IMR-90 (cell line): Measurements from ENCODE around the gene EMX2. TPM values are rescaled to one million over a fixed set of nuclear protein-coding genes. Genes with fewer than 3 reads are reported as not detected.

Source experiments
- ATAC-seq: fragments of 200-7000 bp; cut with Tn5 transposase; 2 replicates; pipeline ENCODE4 v1.9.1; 2020; ENCODE audit warnings: low read depth, mild to moderate bottlenecking, moderate library complexity
- BruUV-seq: library from RNA; stranded (reverse); fragments of 400-500 nt; replicated peaks from 2 replicates; lab custom pipeline; 2021; lab: Mats Ljungman, UMichigan
- CTCF ChIA-PET: fragments of 300-600 bp; formaldehyde crosslinking; extraction: SDS; loops from one replicate; lab custom pipeline; 2021; ENCODE audit warnings: antibody characterized with exemption; lab: Yijun Ruan, JAX
- POLR2A ChIA-PET: fragments of 300-600 bp; sonication (Branson Sonifier 250); formaldehyde crosslinking; loops from one replicate; lab custom pipeline; 2022; ENCODE audit warnings: antibody characterized with exemption; ENCODE audit not compliant: unreplicated experiment; lab: Charles Lee
- DNase-seq: peaks from one replicate; pipeline ENCODE4 v3.0.0; 2013
- H2AFZ ChIP-seq: replicated peaks from 2 replicates; pipeline ENCODE3; 2013; ENCODE audit warnings: low read length, mild to moderate bottlenecking; ENCODE audit not compliant: poor library complexity
- H2AK5ac ChIP-seq: 2 replicates; pipeline ENCODE4 v1.6.1; 2013; ENCODE audit warnings: low read depth, low read length, inconsistent platforms
- H2AK9ac ChIP-seq: replicated peaks from 2 replicates; pipeline ENCODE3; 2013; ENCODE audit warnings: mild to moderate bottlenecking, low read depth, low read length, moderate library complexity; ENCODE audit not compliant: poor library complexity
- H2BK120ac ChIP-seq: 2 replicates; pipeline ENCODE4 v1.6.1; 2013; ENCODE audit warnings: low read depth, low read length, inconsistent platforms
- H2BK15ac ChIP-seq: 3 replicates; pipeline ENCODE4 v1.6.1; 2013; ENCODE audit warnings: low read depth, low read length, inconsistent platforms
- H2BK20ac ChIP-seq: 2 replicates; pipeline ENCODE4 v1.6.1; 2013; ENCODE audit warnings: low read depth, mild to moderate bottlenecking, inconsistent platforms, low read length, moderate library complexity
- H2BK5ac ChIP-seq: 2 replicates; pipeline ENCODE4 v1.6.1; 2013; ENCODE audit warnings: mild to moderate bottlenecking, low read depth, low read length, inconsistent platforms; ENCODE audit not compliant: poor library complexity, severe bottlenecking
- H3K14ac ChIP-seq: replicated peaks from 2 replicates; pipeline ENCODE4 v1.6.1; 2013; ENCODE audit warnings: low read depth, low read length, inconsistent platforms
- H3K18ac ChIP-seq: 2 replicates; pipeline ENCODE4 v1.6.1; 2013; ENCODE audit warnings: low read depth, low read length, control low read depth
- H3K23ac ChIP-seq: 2 replicates; pipeline ENCODE4 v1.6.1; 2013; ENCODE audit warnings: low read depth, low read length, inconsistent platforms
- H3K27ac ChIP-seq: 2 replicates; pipeline ENCODE4 v1.5.1; 2013; ENCODE audit warnings: mild to moderate bottlenecking, control low read depth, low read length; ENCODE audit not compliant: insufficient read depth
- H3K27me3 ChIP-seq: 2 replicates; pipeline ENCODE4 v1.6.1; 2013; ENCODE audit warnings: low read length; ENCODE audit not compliant: control insufficient read depth, insufficient read depth
- H3K36me3 ChIP-seq: 2 replicates; pipeline ENCODE4 v1.6.1; 2013; ENCODE audit warnings: low read length, mixed read lengths; ENCODE audit not compliant: control insufficient read depth, insufficient read depth
- H3K4ac ChIP-seq: 2 replicates; pipeline ENCODE4 v1.6.1; 2013; ENCODE audit warnings: low read depth, low read length, inconsistent platforms
- H3K4me1 ChIP-seq: 2 replicates; pipeline ENCODE4 v1.6.1; 2013; ENCODE audit warnings: low read length, mixed read lengths; ENCODE audit not compliant: control insufficient read depth, insufficient read depth
- H3K4me2 ChIP-seq: 2 replicates; pipeline ENCODE4 v1.6.1; 2013; ENCODE audit warnings: low read depth, mild to moderate bottlenecking, control low read depth, low read length, moderate library complexity
- H3K4me3 ChIP-seq: 2 replicates; pipeline ENCODE4 v1.5.1; 2013; ENCODE audit warnings: low read depth, mild to moderate bottlenecking, control low read depth, low read length, moderate library complexity; ENCODE audit not compliant: insufficient read depth
- H3K56ac ChIP-seq: 2 replicates; pipeline ENCODE4 v1.6.1; 2013; ENCODE audit warnings: low read length, inconsistent platforms; ENCODE audit not compliant: insufficient read depth; ENCODE audit errors: extremely low read depth
- H3K79me1 ChIP-seq, 2 experiments: 2 replicates each; pipeline ENCODE4 v1.6.1; 2013; ENCODE audit warnings: low read length in 2 of 2, inconsistent platforms in 1 of 2, low read depth in 1 of 2
- H3K9ac ChIP-seq: 2 replicates; pipeline ENCODE4 v1.6.1; 2013; ENCODE audit warnings: low read depth, low read length, control low read depth
- H3K9me1 ChIP-seq: 2 replicates; pipeline ENCODE4 v1.6.1; 2013; ENCODE audit warnings: low read length, inconsistent platforms; ENCODE audit not compliant: insufficient read depth
- H3K9me3 ChIP-seq: 2 replicates; pipeline ENCODE4 v1.6.1; 2013; ENCODE audit warnings: low read length; ENCODE audit not compliant: control insufficient read depth, insufficient read depth
- H4K20me1 ChIP-seq: 2 replicates; pipeline ENCODE4 v1.6.1; 2013; ENCODE audit warnings: low read length, inconsistent platforms; ENCODE audit not compliant: insufficient read depth
- H4K5ac ChIP-seq: 2 replicates; pipeline ENCODE4 v1.6.1; 2013; ENCODE audit warnings: mild to moderate bottlenecking, low read depth, low read length, control low read depth
- H4K8ac ChIP-seq, 2 experiments: 2 replicates each; pipeline ENCODE4 v1.6.1; 2013; ENCODE audit warnings: low read depth in 2 of 2, low read length in 2 of 2, control low read depth in 1 of 2, inconsistent platforms in 1 of 2
- H4K91ac ChIP-seq: 2 replicates; pipeline ENCODE4 v1.6.1; 2013; ENCODE audit warnings: low read depth, low read length, inconsistent platforms; ENCODE audit not compliant: insufficient read depth
- BHLHE40 ChIP-seq: fragments of 150-350 bp; IDR thresholded peaks from 2 replicates; pipeline ENCODE4 v1.6.1; 2016; ENCODE audit warnings: mild to moderate bottlenecking, low read depth, low read length
- CEBPB ChIP-seq: IDR thresholded peaks from 2 replicates; pipeline ENCODE4 v1.6.1; 2012; ENCODE audit warnings: low read depth, low read length, improper control_type of control experiment
- CHD1 ChIP-seq: IDR thresholded peaks from 2 replicates; pipeline ENCODE4 v1.6.1; 2012; ENCODE audit warnings: low read depth, low read length, improper control_type of control experiment
- ELK1 ChIP-seq: fragments of 150-350 bp; IDR thresholded peaks from 2 replicates; pipeline ENCODE4 v1.6.1; 2016; ENCODE audit warnings: low read depth, mild to moderate bottlenecking, low read length, moderate library complexity, borderline replicate concordance
- FOS ChIP-seq: fragments of 150-350 bp; IDR thresholded peaks from 2 replicates; pipeline ENCODE4 v1.6.1; 2016; ENCODE audit warnings: low read depth, low read length
- MAFK ChIP-seq: IDR thresholded peaks from 2 replicates; pipeline ENCODE4 v1.6.1; 2012; ENCODE audit warnings: low read depth, low read length, improper control_type of control experiment
- MAZ ChIP-seq: IDR thresholded peaks from 2 replicates; pipeline ENCODE4 v1.6.1; 2012; ENCODE audit warnings: low read depth, mild to moderate bottlenecking, low read length, improper control_type of control experiment, moderate library complexity, borderline replicate concordance
- NFE2L2 ChIP-seq: fragments of 150-350 bp; IDR thresholded peaks from 2 replicates; pipeline ENCODE4 v1.6.1; 2016; ENCODE audit warnings: low read depth, mild to moderate bottlenecking, low read length
- POLR2A ChIP-seq: IDR thresholded peaks from 2 replicates; pipeline ENCODE4 v1.6.1; 2012; ENCODE audit warnings: mild to moderate bottlenecking, low read depth, low read length
- RAD21 ChIP-seq: IDR thresholded peaks from 2 replicates; pipeline ENCODE4 v1.6.1; 2012; ENCODE audit warnings: low read length, improper control_type of control experiment
- RCOR1 ChIP-seq: IDR thresholded peaks from 2 replicates; pipeline ENCODE4 v1.6.1; 2012; ENCODE audit warnings: mild to moderate bottlenecking, low read length, improper control_type of control experiment; ENCODE audit not compliant: insufficient replicate concordance
- RFX5 ChIP-seq: IDR thresholded peaks from 2 replicates; pipeline ENCODE4 v1.8.0; 2012; ENCODE audit warnings: low read depth, mild to moderate bottlenecking, low read length, moderate library complexity
- SMC3 ChIP-seq: fragments of 150-350 bp; IDR thresholded peaks from 2 replicates; pipeline ENCODE4 v1.6.1; 2016; ENCODE audit warnings: low read depth, mild to moderate bottlenecking, antibody characterized with exemption, low read length, moderate library complexity
- WGBS, 2 experiments: methylation state at CpG; one replicate each; pipeline versions ENCODE4 v1.1.5 to v1.1.7; 2013; ENCODE audit warnings: missing lambda C conversion rate in 2 of 2; ENCODE audit not compliant: insufficient read length in 1 of 2; ENCODE audit errors: extremely low coverage in 2 of 2; 5-methylcytosine and 5-hydroxymethylcytosine counted together
- dilution Hi-C: fragments of 300-500 bp; cut with HindIII; formaldehyde crosslinking; loops from one replicate; pipeline ENCODE4 v1.14.3; 2018; ENCODE audit warnings: low sequenced_read_pairs; ENCODE audit not compliant: unreplicated experiment
- in situ Hi-C: fragments of 300-500 bp; cut with MboI; formaldehyde crosslinking; loops from 3 replicates; pipeline ENCODE4 v1.14.3; 2019; ENCODE audit warnings: low sequenced_read_pairs, inconsistent platforms, mixed read lengths
- intact Hi-C: fragments of 100-400 bp; cut with micrococcal nuclease; formaldehyde crosslinking; loops from 2 replicates; pipeline ENCODE4 v1.10.0; 2022
- polyA plus RNA-seq, 3 experiments: library from polyadenylated mRNA; depleted of rRNA; stranded (reverse); fragments of >200 nt; gene quantifications; 2 replicates each; pipeline ENCODE4 v1.2.3, GENCODE V29; 2012; ENCODE audit warnings: low replicate concordance in 1 of 3
- total RNA-seq: library from RNA; depleted of rRNA; stranded (reverse); fragments of >200 nt; gene quantifications from 2 replicates; pipeline ENCODE4 v1.2.3, GENCODE V29; 2012
- TF ChIP-seq, protein P1 (sequence below): fragments of 150-350 bp; IDR thresholded peaks from 2 replicates; pipeline ENCODE4 v1.6.1; 2017; ENCODE audit warnings: mild to moderate bottlenecking, antibody characterized with exemption, low read length, low read depth

EMX2 gene
- total and polyA plus RNA-seq, 2 of the 4 experiments (the other 2 are of a cell fraction), result not detected

DNA sequence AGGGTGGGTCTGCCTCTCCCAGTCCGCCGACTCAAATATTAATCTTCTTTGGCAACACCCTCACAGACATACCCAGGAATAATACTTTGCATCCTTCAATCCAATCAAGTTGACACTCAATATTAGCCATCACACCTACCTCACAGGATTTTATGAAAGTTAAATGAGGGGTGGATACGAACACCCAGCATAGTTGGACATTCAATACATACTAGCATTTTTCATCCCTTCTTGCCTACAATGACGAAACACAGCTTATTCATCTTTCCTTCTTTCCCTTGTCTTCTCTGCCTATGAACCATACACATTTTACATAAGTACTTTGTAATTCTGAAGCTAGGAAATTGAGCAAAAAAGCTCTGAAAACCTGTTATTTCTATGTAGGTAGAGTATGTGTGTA is 48.5 kb downstream of the EMX2 start:
- H3K36me3 ChIP-seq, result no peaks in the 10 kb centered on the region
- DNase-seq, result no peak
- TF ChIP-seq MAZ, result no peak
- TF ChIP-seq CEBPB, result no peak
- no peak for TF ChIP-seq RAD21
- TF ChIP-seq SMC3, result no peak
- no peak for TF ChIP-seq ELK1
- no peak for TF ChIP-seq NFE2L2
- no peak for TF ChIP-seq RCOR1
- no peak for TF ChIP-seq FOS
- TF ChIP-seq CHD1, result no peak
- TF ChIP-seq, protein P1, sequence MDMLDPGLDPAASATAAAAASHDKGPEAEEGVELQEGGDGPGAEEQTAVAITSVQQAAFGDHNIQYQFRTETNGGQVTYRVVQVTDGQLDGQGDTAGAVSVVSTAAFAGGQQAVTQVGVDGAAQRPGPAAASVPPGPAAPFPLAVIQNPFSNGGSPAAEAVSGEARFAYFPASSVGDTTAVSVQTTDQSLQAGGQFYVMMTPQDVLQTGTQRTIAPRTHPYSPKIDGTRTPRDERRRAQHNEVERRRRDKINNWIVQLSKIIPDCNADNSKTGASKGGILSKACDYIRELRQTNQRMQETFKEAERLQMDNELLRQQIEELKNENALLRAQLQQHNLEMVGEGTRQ, result no peak
- TF ChIP-seq RFX5, result no peak
- TF ChIP-seq MAFK, result no peak
- TF ChIP-seq POLR2A, result no peak
- no peak for TF ChIP-seq BHLHE40
- no peaks in the 10 kb centered on the region for H3K79me1 ChIP-seq
- no peak overlapping the region for H3K23ac ChIP-seq
- H3K27ac ChIP-seq, result no peak overlapping the region
- no TSS peak for BruUV-seq
- in situ Hi-C loops (no loop called here), dilution Hi-C loops (no loop called here), intact Hi-C loops (no loop called here)
- H4K5ac ChIP-seq, result no peak overlapping the region
- H2AK5ac ChIP-seq, result no peak overlapping the region
- H4K8ac ChIP-seq, result no peak overlapping the region
- ChIA-PET POLR2A (no interaction called here), CTCF (no interaction called here)
- no peak overlapping the region for H2AK9ac ChIP-seq
- H3K9me3 ChIP-seq, result peaks cover 20% of the 10 kb centered on the region
- no peak overlapping the region for H3K4ac ChIP-seq
- no peak overlapping the region for H2AFZ ChIP-seq
- WGBS, 2 experiments, result no CpG with 5 or more reads among the region's 4 CpGs
- H3K56ac ChIP-seq, result no peak overlapping the region
- no peak overlapping the region for H3K9ac ChIP-seq
- no peak overlapping the region for H3K4me2 ChIP-seq
- no peak for ATAC-seq
- H2BK5ac ChIP-seq, result no peak overlapping the region
- no peak overlapping the region for H3K4me3 ChIP-seq
- no peak overlapping the region for H4K91ac ChIP-seq
- H4K20me1 ChIP-seq, result no peaks in the 10 kb centered on the region
- H2BK20ac ChIP-seq, result no peak overlapping the region
- H3K18ac ChIP-seq, result no peak overlapping the region
- no peak overlapping the region for H2BK15ac ChIP-seq
- no peaks in the 10 kb centered on the region for H3K27me3 ChIP-seq
- no peak overlapping the region for H3K14ac ChIP-seq
- H2BK120ac ChIP-seq, result no peak overlapping the region
- no peaks in the 10 kb centered on the region for H3K4me1 ChIP-seq
- no peaks in the 10 kb centered on the region for H3K9me1 ChIP-seq
